ENCODE data around the gene PSPC1. TPM values are rescaled to one million over a fixed set of nuclear protein-coding genes. Genes with fewer than 3 reads are reported as not detected.
"Not testable (repeated sequence)": the region's sequence is repeated elsewhere in the genome, so short reads cannot be mapped to it uniquely, and the experiment has no call there.

Gene PSPC1
- total RNA-seq, 6 experiments from 2014 or later = 10.4 to 23.9 (median 16.4) TPM

GRCh38 chr13:19817106-19817505 lies 34.4 kb upstream of the PSPC1 start:
- Histone ChIP-seq H3K27me3 (no peaks in the 10 kb centered on the region), H3K4me1 (no peaks in the 10 kb centered on the region), H3K9me3 (no peaks in the 10 kb centered on the region), H3K4me3 (no peak overlapping the region), H3K36me3 (peaks cover 0 to 8% (median 0%) of the 10 kb centered on the region in 4 donors), H3K27ac (no peak overlapping the region)
- intact Hi-C loops (cut with DNase I) = no loop called here
- 99% methylated on average over 9 of the region's 10 CpGs for WGBS (ENCODE audit: insufficient coverage, low coverage, low lambda C conversion rate, missing lambda C conversion rate)
- peak in 1 of 3 donors; percentile 14 for DNase-seq
- no peak for ATAC-seq
- TF ChIP-seq POLR2A (IDR thresholded peaks at IDR 0.05) (no peak), CTCF (IDR thresholded peaks at IDR 0.05) (no peak)

- ATAC-seq; H3K4me3 ChIP-seq; DNase-seq; H3K27me3 ChIP-seq; intact Hi-C loops (cut with DNase I); H3K4me1 ChIP-seq; H3K27ac ChIP-seq; H3K9me3 ChIP-seq; H3K36me3 ChIP-seq: not testable (repeated sequence)
- 100% methylated on average over 2 of the region's 2 CpGs for WGBS (ENCODE audit: insufficient coverage, low coverage, low lambda C conversion rate, missing lambda C conversion rate)
These were observed 33.1 kb upstream of the PSPC1 start for GRCh38 chr13:19815842-19816241.

GRCh38 chr13:19810996-19811881 lies 28.5 kb upstream of the PSPC1 start:
- ATAC-seq (no peak), DNase-seq (no peak)
- H3K9me3 ChIP-seq = no peaks in the 10 kb centered on the region
- WGBS (ENCODE audit: insufficient coverage, low coverage, low lambda C conversion rate, missing lambda C conversion rate) = over 99% methylated on average over 7 of the region's 7 CpGs
- intact Hi-C loops (cut with DNase I) = no loop called here
- no peak overlapping the region for H3K4me3 ChIP-seq
- TF ChIP-seq CTCF (IDR thresholded peaks at IDR 0.05) (no peak), POLR2A (IDR thresholded peaks at IDR 0.05) (no peak)
- no peaks in the 10 kb centered on the region for H3K27me3 ChIP-seq
- no peak overlapping the region for H3K27ac ChIP-seq
- no peaks in the 10 kb centered on the region for H3K36me3 ChIP-seq
- H3K4me1 ChIP-seq = no peaks in the 10 kb centered on the region

- Histone ChIP-seq H3K4me1 (no peaks in the 10 kb centered on the region), H3K27me3 (no peaks in the 10 kb centered on the region), H3K27ac (no peak overlapping the region), H3K9me3 (no peaks in the 10 kb centered on the region), H3K4me3 (no peak overlapping the region), H3K36me3 (no peaks in the 10 kb centered on the region)
- no peak for ATAC-seq
- TF ChIP-seq POLR2A (IDR thresholded peaks at IDR 0.05) (no peak), CTCF (IDR thresholded peaks at IDR 0.05) (no peak)
- 87% methylated on average over 4 of the region's 4 CpGs for WGBS (ENCODE audit: insufficient coverage, low coverage, low lambda C conversion rate, missing lambda C conversion rate)
- intact Hi-C loops (cut with DNase I) = no loop called here
- DNase-seq = no peak
These were observed 27.4 kb upstream of the PSPC1 start for GRCh38 chr13:19810151-19810550.

GRCh38 chr13:19805765-19806164 lies 23.0 kb upstream of the PSPC1 start:
- intact Hi-C loops (cut with DNase I) = no loop called here
- H3K4me1 ChIP-seq = no peaks in the 10 kb centered on the region
- no peak for DNase-seq
- H3K27ac ChIP-seq = no peak overlapping the region
- H3K36me3 ChIP-seq = no peaks in the 10 kb centered on the region
- no peak for ATAC-seq
- no peak overlapping the region for H3K4me3 ChIP-seq
- H3K27me3 ChIP-seq = no peaks in the 10 kb centered on the region
- WGBS (ENCODE audit: insufficient coverage, low coverage, low lambda C conversion rate, missing lambda C conversion rate) = 83% methylated on average over 4 of the region's 4 CpGs
- H3K9me3 ChIP-seq = no peaks in the 10 kb centered on the region
- no peak for TF ChIP-seq POLR2A (IDR thresholded peaks at IDR 0.05)
- TF ChIP-seq CTCF (IDR thresholded peaks at IDR 0.05) = no peak
